HFFc6 (cell line): Measurements from ENCODE around the gene ANKLE1. TPM values are rescaled to one million over a fixed set of nuclear protein-coding genes. Genes with fewer than 3 reads are reported as not detected.
A peak's percentile ranks its signal among the peaks of the same experiment; 100 is the strongest.

ENCODE experiments used
- DNase-seq: peaks from one replicate; pipeline ENCODE4 v3.0.0-alpha.2; 2018
- H3K27ac Mint-ChIP-seq: 2 replicates; pipeline ENCODE4 v1.8.0; 2020; ENCODE audit warnings: mild to moderate bottlenecking, mixed read lengths
- H3K27me3 Mint-ChIP-seq: 2 replicates; pipeline ENCODE4 v1.8.0; 2021; ENCODE audit warnings: mild to moderate bottlenecking, moderate library complexity, mixed read lengths; ENCODE audit not compliant: insufficient read depth
- H3K36me3 Mint-ChIP-seq: 2 replicates; pipeline ENCODE4 v1.8.0; 2021; ENCODE audit warnings: low read depth, mixed read lengths
- H3K4me1 Mint-ChIP-seq: 2 replicates; pipeline ENCODE4 v1.8.0; 2020; ENCODE audit warnings: low read depth, mixed read lengths
- H3K4me3 Mint-ChIP-seq: 2 replicates; pipeline ENCODE4 v1.8.0; 2020; ENCODE audit warnings: mild to moderate bottlenecking, moderate library complexity, mixed read lengths
- H3K9me3 Mint-ChIP-seq: 2 replicates; pipeline ENCODE4 v1.8.0; 2020; ENCODE audit warnings: mild to moderate bottlenecking, mixed read lengths
- total RNA-seq, 6 experiments: library from RNA; stranded (reverse); fragmentation: NEBNext Ultra II Directional; extraction: Animal tissue kit (Norgen Biotek cat#: 25700); gene quantifications; 2 replicates in 1 of 6; 3 replicates in 5 of 6; pipeline ENCODE4 v1.2.3, GENCODE V29; 2021
- TF ChIP-seq, protein P1 (sequence below): fragments of 200-600 bp; sonication (generic); IDR thresholded peaks from 2 replicates; pipeline ENCODE4 v1.5.0; 2021; ENCODE audit warnings: antibody characterized with exemption, mild to moderate bottlenecking

The ANKLE1 gene
- total RNA-seq, 6 experiments from 2014 or later: 0.28 to 0.57 (median 0.43) TPM

DNA sequence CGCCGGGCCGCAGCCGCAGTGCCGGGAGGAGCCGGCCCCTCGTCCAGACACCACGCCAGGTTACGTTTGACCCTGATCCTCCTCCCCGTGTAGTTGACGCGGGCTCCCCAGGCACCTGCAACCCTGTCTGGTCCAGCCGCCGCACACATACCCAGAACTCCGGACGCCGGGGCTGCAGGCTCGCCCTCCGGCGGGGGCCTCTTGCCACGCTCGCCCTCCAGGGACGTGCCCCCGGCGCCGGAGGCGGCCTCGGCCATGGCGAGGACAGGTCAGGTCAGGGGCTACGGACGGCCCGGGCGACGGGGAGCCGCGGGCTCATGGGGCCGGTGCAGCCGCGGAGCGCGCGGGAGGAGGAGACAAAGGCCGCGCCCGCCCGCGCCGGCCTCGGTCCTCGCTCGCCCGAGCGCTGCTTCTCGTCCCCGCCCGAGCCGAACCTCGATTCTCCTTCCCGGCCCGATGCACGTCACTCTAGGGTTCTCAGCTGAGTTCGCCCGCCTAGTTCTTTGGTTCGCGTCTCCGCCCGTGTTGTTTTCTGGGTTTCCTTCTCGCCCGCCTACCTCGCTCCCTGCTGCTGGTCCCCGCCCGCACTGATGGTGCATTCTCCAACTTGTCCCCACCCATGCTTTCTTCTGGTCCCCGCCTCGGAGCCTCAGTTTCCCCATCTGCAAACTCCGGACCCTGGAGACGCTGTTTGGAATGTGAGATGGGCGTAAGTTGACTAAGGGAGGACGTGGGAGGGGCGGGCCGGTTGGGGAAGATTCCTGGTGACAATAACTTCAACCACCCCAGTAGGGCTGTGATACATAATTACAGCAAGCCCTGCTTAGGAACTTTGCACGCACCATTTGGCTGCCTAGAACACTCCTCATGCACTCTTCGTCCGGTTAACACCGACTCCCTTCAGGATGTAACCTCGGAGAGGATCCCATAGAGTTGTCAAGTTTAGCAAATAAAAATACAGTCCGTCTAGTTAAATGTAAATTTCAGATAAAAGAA lies 53.0 kb downstream of the ANKLE1 start, which contains the start of gene ANO8:
Gene ANO8, minus strand, starts transcription at position 442 of the 996 bp plus-strand sequence. Its CDS starts 185 bp downstream, at position 257.
- H3K9me3 Mint-ChIP-seq: 0 out of 2 replicates have a peak, but pooled peaks cover 4% of the 10 kb centered on the region
- H3K27me3 Mint-ChIP-seq: peaks cover 5% of the 10 kb centered on the region
- H3K4me3 Mint-ChIP-seq: peak within 1 kb of the TSS; percentile 89
- H3K36me3 Mint-ChIP-seq: peaks cover 10% of the 10 kb centered on the region
- peak; percentile 99 for DNase-seq
- H3K4me1 Mint-ChIP-seq: peaks cover 12% of the 10 kb centered on the region
- TF ChIP-seq, protein P1, sequence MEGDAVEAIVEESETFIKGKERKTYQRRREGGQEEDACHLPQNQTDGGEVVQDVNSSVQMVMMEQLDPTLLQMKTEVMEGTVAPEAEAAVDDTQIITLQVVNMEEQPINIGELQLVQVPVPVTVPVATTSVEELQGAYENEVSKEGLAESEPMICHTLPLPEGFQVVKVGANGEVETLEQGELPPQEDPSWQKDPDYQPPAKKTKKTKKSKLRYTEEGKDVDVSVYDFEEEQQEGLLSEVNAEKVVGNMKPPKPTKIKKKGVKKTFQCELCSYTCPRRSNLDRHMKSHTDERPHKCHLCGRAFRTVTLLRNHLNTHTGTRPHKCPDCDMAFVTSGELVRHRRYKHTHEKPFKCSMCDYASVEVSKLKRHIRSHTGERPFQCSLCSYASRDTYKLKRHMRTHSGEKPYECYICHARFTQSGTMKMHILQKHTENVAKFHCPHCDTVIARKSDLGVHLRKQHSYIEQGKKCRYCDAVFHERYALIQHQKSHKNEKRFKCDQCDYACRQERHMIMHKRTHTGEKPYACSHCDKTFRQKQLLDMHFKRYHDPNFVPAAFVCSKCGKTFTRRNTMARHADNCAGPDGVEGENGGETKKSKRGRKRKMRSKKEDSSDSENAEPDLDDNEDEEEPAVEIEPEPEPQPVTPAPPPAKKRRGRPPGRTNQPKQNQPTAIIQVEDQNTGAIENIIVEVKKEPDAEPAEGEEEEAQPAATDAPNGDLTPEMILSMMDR: no peak
- H3K27ac Mint-ChIP-seq: peak within 1 kb of the TSS; percentile 74

DNA sequence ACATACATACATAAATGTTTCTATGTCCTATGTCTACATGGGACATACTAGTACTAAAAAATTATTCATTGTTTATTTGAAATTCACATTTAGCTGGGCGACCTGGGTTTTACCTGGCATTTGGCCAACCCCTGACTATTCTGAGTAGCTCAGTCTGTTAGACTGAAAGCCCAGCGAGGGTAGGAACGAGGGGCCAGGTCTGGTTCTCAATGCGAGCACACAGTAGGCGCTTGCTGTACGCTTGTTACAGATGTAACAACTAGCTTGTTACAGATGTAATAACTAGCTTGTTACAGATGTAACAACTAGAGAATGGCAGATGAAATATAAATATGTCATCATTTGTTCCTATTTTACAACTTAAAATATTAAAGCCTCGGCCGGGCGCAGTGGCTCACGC lies 53.9 kb downstream of the ANKLE1 start:
- 0 out of 2 replicates have a peak, but pooled peaks cover 4% of the 10 kb centered on the region for H3K9me3 Mint-ChIP-seq
- peaks cover 12% of the 10 kb centered on the region for H3K4me1 Mint-ChIP-seq
- DNase-seq: no peak
- peaks cover 3% of the 10 kb centered on the region; the same call in 1 of the 2 replicates for H3K27me3 Mint-ChIP-seq
- TF ChIP-seq, protein P1: no peak
- peaks cover 10% of the 10 kb centered on the region for H3K36me3 Mint-ChIP-seq
- peak overlapping the region; percentile 39; the same call in 1 of the 2 replicates for H3K4me3 Mint-ChIP-seq
- H3K27ac Mint-ChIP-seq: no peak overlapping the region

Other genes with a start within 250 kb of the ANKLE1 start
- 10 to 100 TPM in 5 of 6 experiments, 1 to 10 TPM in 1; 7.6 to 13.2 (median 12.2) TPM for gene HAUS8, start 206.4 kb upstream of the ANKLE1 start, total RNA-seq
- gene MYO9B, start 206.1 kb upstream of the ANKLE1 start, total RNA-seq: 10 to 100 TPM; 81.2 to 89.0 (median 83.4) TPM
- 10 to 100 TPM; 23.5 to 29.3 (median 25.7) TPM for gene USE1, start 66.5 kb upstream of the ANKLE1 start, total RNA-seq
- 10 to 100 TPM; 13.0 to 20.3 (median 17.4) TPM for gene OCEL1, start 55.7 kb upstream of the ANKLE1 start, total RNA-seq
- gene NR2F6, start 36.0 kb upstream of the ANKLE1 start, total RNA-seq: 10 to 100 TPM; 46.1 to 61.9 (median 49.3) TPM
- gene USHBP1, start 17.2 kb upstream of the ANKLE1 start, total RNA-seq: not detected
- gene BABAM1, start 14.5 kb upstream of the ANKLE1 start, total RNA-seq: 100 to 1,000 TPM; 105 to 128 (median 120) TPM
- gene ABHD8, start 21.5 kb downstream of the ANKLE1 start, total RNA-seq: 1 to 10 TPM; 6.7 to 9.9 (median 8.9) TPM
- gene MRPL34, start 24.0 kb downstream of the ANKLE1 start, total RNA-seq: 10 to 100 TPM; 43.1 to 56.7 (median 50.4) TPM
- gene DDA1, start 27.7 kb downstream of the ANKLE1 start, total RNA-seq: 10 to 100 TPM; 77.1 to 92.5 (median 83.4) TPM
- gene ANO8, start 53.0 kb downstream of the ANKLE1 start, total RNA-seq: 1 to 10 TPM; 4.4 to 6.0 (median 5.0) TPM
- 10 to 100 TPM in 5 of 6 experiments, 1 to 10 TPM in 1; 9.2 to 14.7 (median 13.0) TPM for gene GTPBP3, start 55.7 kb downstream of the ANKLE1 start, total RNA-seq
- not detected for gene PLVAP, start 95.4 kb downstream of the ANKLE1 start, total RNA-seq
- gene CCDC194, start 112.3 kb downstream of the ANKLE1 start, total RNA-seq: not detected
- gene BST2, start 123.7 kb downstream of the ANKLE1 start, total RNA-seq: under 1 TPM in 3 of 6 experiments, not detected in 3; 0.21 to 0.59 (median 0.34) TPM
- gene MVB12A, start 138.1 kb downstream of the ANKLE1 start, total RNA-seq: 10 to 100 TPM; 45.2 to 49.2 (median 47.2) TPM
- gene TMEM221, start 166.8 kb downstream of the ANKLE1 start, total RNA-seq: not detected
- not detected for gene NXNL1, start 179.0 kb downstream of the ANKLE1 start, total RNA-seq
- 10 to 100 TPM; 11.5 to 14.9 (median 13.6) TPM for gene SLC27A1, start 188.6 kb downstream of the ANKLE1 start, total RNA-seq
- gene PGLS, start 229.7 kb downstream of the ANKLE1 start, total RNA-seq: 100 to 1,000 TPM in 1 of 6 experiments, 10 to 100 TPM in 5; 90.6 to 101 (median 95.2) TPM